GM10266 (cell line): ENCODE measurements around the gene SNED1.

Experiments used
- DNase-seq: peaks from one replicate; pipeline ENCODE4 v3.0.0; 2012; ENCODE audit errors: extremely low spot score
- CTCF ChIP-seq: IDR thresholded peaks from 2 replicates; pipeline ENCODE4 v1.5.1; 2012; ENCODE audit warnings: mild to moderate bottlenecking, low read depth; ENCODE audit not compliant: control insufficient read depth, insufficient read depth; ENCODE audit errors: missing control alignments

SNED1 gene

DNA sequence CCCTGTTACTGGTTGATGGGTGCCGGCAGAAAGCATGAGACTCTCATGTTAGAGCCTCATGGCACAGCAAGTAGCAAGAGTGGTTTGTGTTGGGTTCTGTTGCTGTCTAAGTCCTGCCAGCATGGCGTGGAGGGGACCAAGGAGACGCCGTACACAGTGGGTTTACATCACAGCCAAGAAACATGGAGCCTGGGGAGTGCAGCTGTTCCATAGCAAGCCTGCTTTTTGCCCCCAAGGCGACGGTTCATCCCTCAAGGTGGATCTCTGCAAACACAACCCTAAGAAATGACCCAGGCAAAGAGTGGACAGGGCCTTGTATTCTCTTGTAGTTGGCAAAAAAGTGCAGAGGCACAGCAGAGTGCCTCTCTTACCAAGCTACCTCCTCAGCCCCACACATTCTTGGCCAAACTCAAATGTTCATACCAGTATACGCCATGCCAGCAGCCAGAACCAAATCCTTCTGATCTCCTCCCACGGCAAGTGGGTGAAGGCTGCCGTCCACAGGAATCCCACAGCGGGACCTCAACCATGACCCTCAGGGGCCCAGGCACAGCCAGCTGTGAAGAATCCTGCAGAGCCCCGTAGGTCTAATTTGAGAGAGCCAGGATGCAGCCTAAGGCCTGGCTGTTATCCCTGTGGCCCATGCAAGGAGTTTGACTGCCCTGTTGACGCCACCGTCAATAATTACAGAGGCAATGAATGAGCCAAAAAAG, 19.0 kb downstream of the SNED1 start:
- DNase-seq = no peak
- no peak for TF ChIP-seq CTCF

DNA sequence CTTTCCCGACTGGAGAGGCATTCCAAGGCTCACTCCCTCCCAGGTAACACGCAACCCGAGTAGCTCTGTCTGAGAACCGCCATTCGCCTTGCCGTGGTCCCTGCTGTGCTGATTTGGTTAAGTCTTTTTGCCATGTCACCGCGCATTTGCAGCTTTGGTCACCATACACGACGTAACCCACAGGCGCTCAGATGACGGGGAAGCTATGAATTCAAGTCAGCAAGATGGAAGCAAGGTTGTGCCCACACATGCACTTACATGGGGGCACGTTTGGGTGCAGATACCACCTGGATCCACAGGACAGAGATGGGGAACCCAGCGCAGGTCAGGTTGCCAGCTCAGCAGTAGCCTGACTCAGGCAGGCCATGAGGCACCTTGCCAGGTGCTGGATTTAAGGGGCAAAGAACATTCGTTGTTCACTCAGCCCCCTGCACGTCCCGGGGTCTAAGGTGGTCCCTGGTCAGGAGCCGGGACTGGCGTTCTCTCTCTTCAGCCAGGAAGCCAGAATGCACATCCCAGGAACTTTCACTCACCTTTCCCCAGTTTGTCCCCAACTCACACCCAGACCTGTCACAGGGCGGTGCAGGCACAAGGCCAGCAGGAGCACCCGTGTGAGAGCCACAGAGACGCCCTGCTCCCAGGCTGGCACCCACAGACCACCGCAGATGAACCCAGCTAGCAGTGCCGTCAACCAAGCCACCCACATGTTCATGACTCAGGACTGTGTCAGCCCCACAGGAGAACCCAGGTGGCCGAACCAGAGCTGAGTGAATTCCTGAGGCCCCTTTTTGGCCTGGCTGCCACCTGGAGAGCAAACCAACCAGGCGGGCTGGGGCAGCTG, 19.9 kb downstream of the SNED1 start:
- no peak for DNase-seq
- no peak for TF ChIP-seq CTCF

DNA sequence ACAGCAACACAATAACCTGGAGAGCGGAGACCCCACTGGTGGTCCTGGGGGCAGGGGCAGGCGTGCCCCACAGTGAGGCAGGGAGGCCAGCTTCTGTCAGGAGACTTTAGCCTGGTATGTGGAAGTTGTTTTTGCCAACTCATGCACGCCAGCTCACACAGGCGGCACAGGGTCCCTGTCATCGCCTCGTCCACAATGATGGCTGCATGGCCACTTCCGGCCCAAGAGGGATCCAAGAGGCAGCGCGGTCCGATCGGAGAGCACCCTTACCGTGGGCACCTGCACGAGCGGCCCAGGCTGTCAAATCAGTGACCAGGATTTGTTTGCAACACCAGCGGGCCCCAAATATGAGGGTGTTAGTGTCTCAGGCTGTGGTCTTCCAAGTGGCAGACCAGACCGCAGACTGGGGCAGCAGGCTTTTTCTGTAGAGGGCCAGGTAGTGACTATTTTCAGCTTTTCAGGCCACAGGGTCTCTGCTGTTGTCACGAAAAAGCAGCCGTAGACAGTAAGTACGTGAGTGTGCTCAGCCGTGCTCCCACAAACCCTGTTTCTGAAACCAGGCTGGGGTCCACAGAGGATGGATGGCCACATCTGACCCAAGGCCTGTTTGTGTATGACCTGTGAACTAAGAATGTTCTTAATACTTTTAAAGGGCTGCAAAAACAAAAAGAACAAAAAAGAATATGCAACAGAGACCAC, 21.2 kb downstream of the SNED1 start:
- DNase-seq = no peak
- no peak for TF ChIP-seq CTCF

GRCh38 chr2:241020201-241020600, 21.8 kb downstream of the SNED1 start:
- no peak for TF ChIP-seq CTCF
- no peak for DNase-seq

GRCh38 chr2:241020629-241021190, 22.3 kb downstream of the SNED1 start:
- TF ChIP-seq CTCF = no peak
- DNase-seq = no peak

DNA sequence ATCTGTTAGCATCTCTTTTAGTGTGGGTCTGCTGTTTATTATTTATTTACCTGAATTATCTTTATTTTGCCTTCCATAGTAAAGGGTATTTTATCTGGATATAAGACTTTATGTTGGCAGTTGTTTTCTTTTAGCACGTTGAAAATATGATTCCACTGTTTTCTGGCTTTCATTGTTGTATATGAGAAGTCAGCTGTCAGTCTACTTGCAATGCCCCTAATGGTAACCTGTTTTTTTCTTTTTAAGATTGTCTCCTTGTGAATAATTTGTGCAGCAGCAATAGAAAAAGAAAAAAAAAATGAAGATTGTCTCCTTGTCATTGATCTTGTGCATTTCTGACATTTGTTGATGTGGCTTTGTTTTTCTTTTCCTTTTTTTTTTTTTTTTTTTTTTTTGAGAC, 27.2 kb downstream of the SNED1 start:
- no peak for TF ChIP-seq CTCF
- no peak for DNase-seq
